Osteocyte (in vitro differentiated cells): ENCODE results near the gene CPT1A. TPM values are rescaled to one million over a fixed set of nuclear protein-coding genes. Genes with fewer than 3 reads are reported as not detected.

Experiments used
- DNase-seq: peaks from one replicate; pipeline ENCODE4 v3.0.0; 2021; ENCODE audit warnings: mixed read lengths; ENCODE audit not compliant: unreplicated experiment; ENCODE audit errors: extremely low spot score
- H3K27ac Mint-ChIP-seq: one replicate; pipeline ENCODE4 v1.8.0; 2021; ENCODE audit warnings: mild to moderate bottlenecking, mixed read lengths; ENCODE audit not compliant: unreplicated experiment
- H3K27me3 Mint-ChIP-seq: one replicate; pipeline ENCODE4 v1.8.0; 2021; ENCODE audit warnings: mixed read lengths; ENCODE audit not compliant: unreplicated experiment
- H3K36me3 Mint-ChIP-seq: one replicate; pipeline ENCODE4 v1.8.0; 2021; ENCODE audit warnings: mixed read lengths; ENCODE audit not compliant: unreplicated experiment
- H3K4me1 Mint-ChIP-seq: one replicate; pipeline ENCODE4 v1.8.0; 2021; ENCODE audit warnings: mixed read lengths; ENCODE audit not compliant: unreplicated experiment
- H3K4me3 Mint-ChIP-seq: one replicate; pipeline ENCODE4 v1.8.0; 2021; ENCODE audit warnings: mild to moderate bottlenecking, moderate library complexity, mixed read lengths; ENCODE audit not compliant: unreplicated experiment
- H3K9me3 Mint-ChIP-seq: one replicate; pipeline ENCODE4 v1.8.0; 2021; ENCODE audit warnings: mixed read lengths; ENCODE audit not compliant: unreplicated experiment
- total RNA-seq: library from RNA; stranded (reverse); gene quantifications from 2 replicates; pipeline ENCODE4 v1.2.1, GENCODE V29; 2021
- TF ChIP-seq, protein P1 (sequence below): fragments of 200-600 bp; sonication (generic); IDR thresholded peaks from 2 replicates; pipeline ENCODE4 v1.5.0; 2021; ENCODE audit warnings: antibody characterized with exemption, mild to moderate bottlenecking, moderate library complexity

Gene CPT1A
- total RNA-seq, 1 donor from 2014 or later = 109 TPM

DNA sequence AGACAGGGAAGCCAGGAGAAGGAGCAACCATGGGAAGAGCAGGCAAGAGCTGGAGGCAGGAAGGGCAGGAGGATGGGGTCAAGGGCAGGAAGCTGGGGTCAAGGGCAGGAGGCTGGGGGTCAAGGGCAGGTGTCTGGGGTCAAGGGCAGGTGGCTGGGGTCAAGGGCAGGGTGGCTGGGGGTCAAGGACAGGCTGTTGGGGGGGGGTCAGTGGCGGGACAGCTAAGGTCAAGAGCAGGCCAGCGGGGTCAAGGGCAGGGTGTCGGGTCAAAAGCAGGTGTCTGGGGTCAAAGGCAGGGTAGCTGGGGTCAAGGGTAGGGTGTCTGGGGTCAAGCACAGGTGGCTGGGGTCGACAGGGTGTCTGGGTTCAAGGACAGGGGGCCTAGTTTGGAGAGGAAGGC is 24.2 kb downstream of the CPT1A start:
- no peak for DNase-seq
- peaks cover 12% of the 10 kb centered on the region for H3K4me1 Mint-ChIP-seq

DNA sequence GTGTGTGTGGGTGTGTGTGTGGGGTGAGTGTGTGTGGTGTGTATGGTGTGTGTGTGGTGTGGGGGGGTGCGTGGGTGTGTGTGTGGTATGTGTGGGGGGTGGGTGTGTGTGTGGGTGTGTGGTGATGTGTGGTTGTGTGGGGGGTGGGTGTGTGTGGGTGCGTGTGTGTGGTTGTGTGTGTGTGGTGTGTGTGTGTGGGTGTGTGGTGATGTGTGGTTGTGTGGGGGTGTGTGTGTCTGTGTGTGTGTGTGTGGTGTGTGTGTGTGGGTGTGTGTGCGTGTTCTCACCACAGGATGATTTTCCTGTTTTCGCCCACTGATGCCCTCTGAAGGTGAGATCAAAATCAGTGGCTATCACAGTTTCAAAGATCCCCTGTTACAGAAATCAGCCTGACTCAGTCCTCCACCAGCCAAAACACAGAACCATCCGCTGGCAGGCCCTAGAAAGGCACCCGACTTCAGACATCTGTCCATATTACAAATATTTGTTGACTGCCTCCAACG is 24.7 kb downstream of the CPT1A start:
- Mint-ChIP-seq H3K27me3 (no peaks in the 10 kb centered on the region), H3K9me3 (no peaks in the 10 kb centered on the region)

More for the DNA sequence above, 24.2 kb downstream of the CPT1A start:
- no peaks in the 10 kb centered on the region for H3K9me3 Mint-ChIP-seq
- no peak overlapping the region for H3K4me3 Mint-ChIP-seq
- peaks cover 12% of the 10 kb centered on the region for H3K36me3 Mint-ChIP-seq
- TF ChIP-seq, protein P1, sequence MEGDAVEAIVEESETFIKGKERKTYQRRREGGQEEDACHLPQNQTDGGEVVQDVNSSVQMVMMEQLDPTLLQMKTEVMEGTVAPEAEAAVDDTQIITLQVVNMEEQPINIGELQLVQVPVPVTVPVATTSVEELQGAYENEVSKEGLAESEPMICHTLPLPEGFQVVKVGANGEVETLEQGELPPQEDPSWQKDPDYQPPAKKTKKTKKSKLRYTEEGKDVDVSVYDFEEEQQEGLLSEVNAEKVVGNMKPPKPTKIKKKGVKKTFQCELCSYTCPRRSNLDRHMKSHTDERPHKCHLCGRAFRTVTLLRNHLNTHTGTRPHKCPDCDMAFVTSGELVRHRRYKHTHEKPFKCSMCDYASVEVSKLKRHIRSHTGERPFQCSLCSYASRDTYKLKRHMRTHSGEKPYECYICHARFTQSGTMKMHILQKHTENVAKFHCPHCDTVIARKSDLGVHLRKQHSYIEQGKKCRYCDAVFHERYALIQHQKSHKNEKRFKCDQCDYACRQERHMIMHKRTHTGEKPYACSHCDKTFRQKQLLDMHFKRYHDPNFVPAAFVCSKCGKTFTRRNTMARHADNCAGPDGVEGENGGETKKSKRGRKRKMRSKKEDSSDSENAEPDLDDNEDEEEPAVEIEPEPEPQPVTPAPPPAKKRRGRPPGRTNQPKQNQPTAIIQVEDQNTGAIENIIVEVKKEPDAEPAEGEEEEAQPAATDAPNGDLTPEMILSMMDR = no peak
- no peaks in the 10 kb centered on the region for H3K27me3 Mint-ChIP-seq
- H3K27ac Mint-ChIP-seq = no peak overlapping the region

DNA sequence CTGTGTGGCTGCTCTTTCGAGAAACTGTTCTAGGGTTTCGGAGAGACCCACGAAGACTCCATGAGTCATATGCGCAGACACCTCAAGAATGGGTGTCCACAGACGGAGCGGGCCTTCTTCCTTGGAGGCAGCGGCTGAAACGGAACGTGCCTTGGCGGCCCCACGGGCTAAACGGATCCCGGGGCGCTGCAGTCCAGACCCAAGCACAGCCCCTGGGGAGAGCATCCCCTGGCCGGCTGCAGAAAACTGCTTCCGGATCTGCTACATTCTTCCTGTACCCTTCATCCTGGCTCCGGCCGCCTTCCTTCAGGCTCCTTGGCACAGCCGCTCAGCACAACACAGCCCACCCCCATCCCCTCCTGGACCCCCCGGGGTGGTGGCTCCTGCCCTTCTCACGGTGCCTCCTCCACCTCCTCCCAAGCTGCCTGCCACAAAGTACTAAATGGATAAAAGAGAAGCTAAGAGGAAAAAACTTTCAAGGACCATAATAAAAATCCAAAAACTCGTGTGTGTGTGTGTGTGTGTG is 25.4 kb downstream of the CPT1A start:
- no peak overlapping the region for H3K4me3 Mint-ChIP-seq
- no peaks in the 10 kb centered on the region for H3K9me3 Mint-ChIP-seq
- H3K36me3 Mint-ChIP-seq = peaks cover 20% of the 10 kb centered on the region
- no peak overlapping the region for H3K27ac Mint-ChIP-seq
- DNase-seq = no peak
- H3K27me3 Mint-ChIP-seq = no peaks in the 10 kb centered on the region
- H3K4me1 Mint-ChIP-seq = peaks cover 12% of the 10 kb centered on the region
- TF ChIP-seq, protein P1 = no peak

More for the DNA sequence above, 24.7 kb downstream of the CPT1A start:
- no peak overlapping the region for H3K4me3 Mint-ChIP-seq
- TF ChIP-seq, protein P1 = no peak
- peaks cover 15% of the 10 kb centered on the region for H3K36me3 Mint-ChIP-seq
- peaks cover 12% of the 10 kb centered on the region for H3K4me1 Mint-ChIP-seq
- no peak for DNase-seq
- H3K27ac Mint-ChIP-seq = no peak overlapping the region

DNA sequence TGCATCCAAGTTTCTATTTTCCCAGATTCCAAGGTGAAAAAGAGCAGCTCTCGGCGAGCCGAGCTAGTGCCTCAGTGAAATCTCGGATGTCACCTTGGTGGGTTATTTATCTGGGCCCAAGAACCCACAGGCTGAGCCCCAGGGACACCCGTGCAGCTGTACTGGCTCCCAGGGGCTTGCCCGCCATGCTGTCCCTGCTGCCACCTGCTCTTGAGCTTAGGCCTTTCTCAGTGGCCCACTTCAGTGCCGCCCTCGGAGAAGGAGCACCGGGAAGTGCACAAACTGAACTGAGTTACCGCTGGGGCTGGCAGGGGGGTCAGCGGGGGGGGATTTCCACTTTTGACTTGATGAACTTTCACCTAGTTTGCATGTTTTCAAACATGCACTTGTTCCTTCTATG is 27.9 kb downstream of the CPT1A start:
- Mint-ChIP-seq H3K36me3 (peaks cover 28% of the 10 kb centered on the region), H3K4me1 (peaks cover 18% of the 10 kb centered on the region), H3K27me3 (no peaks in the 10 kb centered on the region), H3K4me3 (no peak overlapping the region), H3K9me3 (no peaks in the 10 kb centered on the region), H3K27ac (no peak overlapping the region)
- no peak for DNase-seq
- TF ChIP-seq, protein P1 = no peak

DNA sequence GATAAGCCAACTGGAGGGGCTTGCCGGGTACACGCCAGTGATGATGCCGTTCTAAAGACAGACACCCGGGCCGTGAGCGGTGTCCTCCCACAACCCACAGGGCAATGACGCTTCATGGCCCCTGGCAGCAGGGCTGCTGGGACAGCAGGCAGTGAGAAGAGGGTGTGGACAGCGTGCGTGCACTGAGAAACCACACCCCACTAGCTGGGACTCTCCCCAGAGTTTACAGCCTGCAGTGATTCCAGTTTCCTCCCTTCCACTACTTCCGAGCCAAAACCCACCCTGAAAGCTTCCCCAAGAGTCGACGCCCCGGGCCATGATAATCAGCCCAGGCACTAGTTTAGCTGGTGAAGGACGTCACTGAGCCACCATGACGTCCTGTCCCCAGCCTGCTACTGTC is 29.2 kb downstream of the CPT1A start:
- no peak overlapping the region for H3K27ac Mint-ChIP-seq

More for the DNA sequence above, 29.2 kb downstream of the CPT1A start:
- H3K4me1 Mint-ChIP-seq = peaks cover 19% of the 10 kb centered on the region
- H3K4me3 Mint-ChIP-seq = no peak overlapping the region
- no peaks in the 10 kb centered on the region for H3K9me3 Mint-ChIP-seq
- TF ChIP-seq, protein P1 = no peak
- H3K36me3 Mint-ChIP-seq = peaks cover 33% of the 10 kb centered on the region
- H3K27me3 Mint-ChIP-seq = no peaks in the 10 kb centered on the region
- DNase-seq = no peak
